H1 (cell line): ENCODE results near the gene PCDHA13. TPM values are rescaled to one million over a fixed set of nuclear protein-coding genes. Genes with fewer than 3 reads are reported as not detected.

Experiments used
- BCL11A ChIP-seq, 2 experiments: IDR thresholded peaks; one replicate each; pipeline ENCODE4 v1.6.1; 2011; ENCODE audit warnings: low read depth in 2 of 2, low read length in 2 of 2, mild to moderate bottlenecking in 2 of 2
- CEBPB ChIP-seq: IDR thresholded peaks from 2 replicates; pipeline ENCODE4 v1.6.1; 2012; ENCODE audit warnings: low read depth, low read length
- FOSL1 ChIP-seq: IDR thresholded peaks from 2 replicates; pipeline ENCODE4 v1.6.1; 2011; ENCODE audit warnings: mild to moderate bottlenecking, low read depth, low read length, moderate library complexity; ENCODE audit not compliant: insufficient read depth
- JUN ChIP-seq: IDR thresholded peaks from 2 replicates; pipeline ENCODE4 v1.6.1; 2011; ENCODE audit warnings: low read depth, mild to moderate bottlenecking, improper control_type of control experiment, low read length
- MAFK ChIP-seq: IDR thresholded peaks from 2 replicates; pipeline ENCODE4 v1.6.1; 2012; ENCODE audit warnings: low read depth, mild to moderate bottlenecking, improper control_type of control experiment, low read length
- RFX5 ChIP-seq: IDR thresholded peaks from 2 replicates; pipeline ENCODE4 v1.6.1; 2011; ENCODE audit warnings: low read depth, low read length, improper control_type of control experiment, borderline replicate concordance
- RXRA ChIP-seq: IDR thresholded peaks from 2 replicates; pipeline ENCODE4 v1.6.1; 2011; ENCODE audit warnings: low read depth, mild to moderate bottlenecking, low read length, moderate library complexity; ENCODE audit not compliant: insufficient read depth
- SIRT6 ChIP-seq: IDR thresholded peaks from one replicate; pipeline ENCODE4 v1.7.1; 2012; ENCODE audit warnings: low read length, inconsistent platforms
- SRF ChIP-seq: IDR thresholded peaks from 2 replicates; pipeline ENCODE4 v1.6.1; 2011; ENCODE audit warnings: mild to moderate bottlenecking, low read depth, low read length, moderate library complexity
- polyA plus RNA-seq, 7 experiments: library from polyadenylated mRNA; depleted of rRNA in 3 of 7; stranded (reverse) in 5 of 7; unstranded in 2 of 7; fragments of >200 nt in 5 of 7; fragments of 200-250 nt in 2 of 7; gene quantifications; 1 replicate in 5 of 7; 2 replicates in 1 of 7; 4 replicates in 1 of 7; pipeline versions ENCODE4 v1.2.1 to v1.2.3, GENCODE V29; 2011 to 2013; ENCODE audit warnings: missing spikeins in 2 of 7, mixed read lengths in 2 of 7
- total RNA-seq: library from RNA; stranded (reverse); fragmentation: NEBNext Ultra II Directional; extraction: Animal tissue kit (Norgen Biotek cat#: 25700); gene quantifications from 2 replicates; pipeline ENCODE4 v1.2.1, GENCODE V29; 2021
- TF ChIP-seq, protein P1 (sequence below): IDR thresholded peaks from 2 replicates; pipeline ENCODE4 v1.6.1; 2012; ENCODE audit warnings: low read length, inconsistent platforms
- TF ChIP-seq, protein P2 (sequence below): IDR thresholded peaks from 2 replicates; pipeline ENCODE4 v1.6.1; 2012; ENCODE audit warnings: inconsistent platforms

PCDHA13 gene
- total and polyA plus RNA-seq, 2 of the 8 experiments (the other 6 are each of a cell fraction or from before 2014, with no cell fraction given) = 1.2 to 1.3 TPM

DNA sequence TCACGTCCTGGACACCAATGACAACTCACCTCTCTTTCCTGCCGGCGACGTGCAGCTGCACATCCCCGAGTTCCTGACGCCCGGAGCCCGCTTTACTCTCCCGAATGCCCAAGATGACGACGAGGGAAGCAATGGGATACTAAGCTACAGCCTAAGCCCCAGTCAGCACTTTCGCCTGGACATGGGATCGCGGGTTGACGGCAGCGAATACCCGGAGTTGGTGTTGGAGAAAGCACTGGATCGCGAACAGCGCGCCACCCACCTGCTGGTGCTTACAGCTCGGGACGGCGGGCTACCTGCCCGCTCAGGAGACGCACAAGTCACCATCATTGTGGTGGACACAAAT is 45.3 kb downstream of the PCDHA13 start (continued):
- TF ChIP-seq, protein P1, sequence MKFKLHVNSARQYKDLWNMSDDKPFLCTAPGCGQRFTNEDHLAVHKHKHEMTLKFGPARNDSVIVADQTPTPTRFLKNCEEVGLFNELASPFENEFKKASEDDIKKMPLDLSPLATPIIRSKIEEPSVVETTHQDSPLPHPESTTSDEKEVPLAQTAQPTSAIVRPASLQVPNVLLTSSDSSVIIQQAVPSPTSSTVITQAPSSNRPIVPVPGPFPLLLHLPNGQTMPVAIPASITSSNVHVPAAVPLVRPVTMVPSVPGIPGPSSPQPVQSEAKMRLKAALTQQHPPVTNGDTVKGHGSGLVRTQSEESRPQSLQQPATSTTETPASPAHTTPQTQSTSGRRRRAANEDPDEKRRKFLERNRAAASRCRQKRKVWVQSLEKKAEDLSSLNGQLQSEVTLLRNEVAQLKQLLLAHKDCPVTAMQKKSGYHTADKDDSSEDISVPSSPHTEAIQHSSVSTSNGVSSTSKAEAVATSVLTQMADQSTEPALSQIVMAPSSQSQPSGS = no peak
- TF ChIP-seq, protein P2, sequence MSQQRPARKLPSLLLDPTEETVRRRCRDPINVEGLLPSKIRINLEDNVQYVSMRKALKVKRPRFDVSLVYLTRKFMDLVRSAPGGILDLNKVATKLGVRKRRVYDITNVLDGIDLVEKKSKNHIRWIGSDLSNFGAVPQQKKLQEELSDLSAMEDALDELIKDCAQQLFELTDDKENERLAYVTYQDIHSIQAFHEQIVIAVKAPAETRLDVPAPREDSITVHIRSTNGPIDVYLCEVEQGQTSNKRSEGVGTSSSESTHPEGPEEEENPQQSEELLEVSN = 0 out of 2 replicates have a peak, but pooled peaks have one; percentile 21
- TF ChIP-seq JUN (no peak), FOSL1 (no peak), RFX5 (no peak), SRF (no peak), MAFK (no peak; the same call in 1 of the 2 replicates), SIRT6 (no peak), RXRA (no peak), BCL11A (IDR thresholded peaks at IDR 0.05; ENCODE audit: low read depth in 2 of 2, low read length in 2 of 2) (no peak), CEBPB (no peak)

Other genes starting within 250 kb of the PCDHA13 start
- gene CD14, start 248.9 kb upstream of the PCDHA13 start, total RNA-seq = 0.48 TPM in 1 of 2 replicates, not detected in the other
- gene CD14, start 248.9 kb upstream of the PCDHA13 start, polyA plus RNA-seq (2011; rRNA removed) = 0.15 and 0.24 TPM in 2 replicates
- gene TMCO6, start 242.7 kb upstream of the PCDHA13 start, total RNA-seq = 21.9 and 29.0 TPM in 2 replicates
- gene TMCO6, start 242.7 kb upstream of the PCDHA13 start, polyA plus RNA-seq (2011; rRNA removed) = 40.9 and 53.6 TPM in 2 replicates
- gene NDUFA2, start 234.5 kb upstream of the PCDHA13 start, total RNA-seq = 75.2 and 77.1 TPM in 2 replicates
- 146 and 154 TPM in 2 replicates for gene NDUFA2, start 234.5 kb upstream of the PCDHA13 start, polyA plus RNA-seq (2011; rRNA removed)
- 57.4 and 63.4 TPM in 2 replicates for gene IK, start 234.3 kb upstream of the PCDHA13 start, total RNA-seq
- 25.3 and 41.7 TPM in 2 replicates for gene IK, start 234.3 kb upstream of the PCDHA13 start, polyA plus RNA-seq (2011; rRNA removed)
- 22.7 and 22.8 TPM in 2 replicates for gene WDR55, start 217.2 kb upstream of the PCDHA13 start, total RNA-seq
- gene WDR55, start 217.2 kb upstream of the PCDHA13 start, polyA plus RNA-seq (2011; rRNA removed) = 15.3 and 19.5 TPM in 2 replicates
- 0.41 and 0.84 TPM in 2 replicates for gene DND1, start 208.5 kb upstream of the PCDHA13 start, total RNA-seq
- 2.1 and 3.5 TPM in 2 replicates for gene DND1, start 208.5 kb upstream of the PCDHA13 start, polyA plus RNA-seq (2011; rRNA removed)
- 55.6 and 56.8 TPM in 2 replicates for gene HARS1, start 190.8 kb upstream of the PCDHA13 start, total RNA-seq
- 26.1 and 27.8 TPM in 2 replicates for gene HARS1, start 190.8 kb upstream of the PCDHA13 start, polyA plus RNA-seq (2011; rRNA removed)
- gene HARS2, start 190.7 kb upstream of the PCDHA13 start, total RNA-seq = 21.4 and 23.1 TPM in 2 replicates
- gene HARS2, start 190.7 kb upstream of the PCDHA13 start, polyA plus RNA-seq (2011; rRNA removed) = 12.9 and 16.1 TPM in 2 replicates
- gene ZMAT2, start 181.7 kb upstream of the PCDHA13 start, total RNA-seq = 56.8 and 58.8 TPM in 2 replicates
- 38.9 and 65.9 TPM in 2 replicates for gene ZMAT2, start 181.7 kb upstream of the PCDHA13 start, polyA plus RNA-seq (2011; rRNA removed)
- 0.50 and 0.52 TPM in 2 replicates for gene PCDHA1, start 96.0 kb upstream of the PCDHA13 start, total RNA-seq
- gene PCDHA1, start 96.0 kb upstream of the PCDHA13 start, polyA plus RNA-seq (2011; rRNA removed) = 0.23 and 0.52 TPM in 2 replicates
- 1.9 TPM in 2 replicates for gene PCDHA2, start 87.3 kb upstream of the PCDHA13 start, total RNA-seq
- 0.86 and 1.2 TPM in 2 replicates for gene PCDHA2, start 87.3 kb upstream of the PCDHA13 start, polyA plus RNA-seq (2011; rRNA removed)
- gene PCDHA3, start 81.1 kb upstream of the PCDHA13 start, total RNA-seq = 0.67 and 0.80 TPM in 2 replicates
- 0.48 and 0.61 TPM in 2 replicates for gene PCDHA3, start 81.1 kb upstream of the PCDHA13 start, polyA plus RNA-seq (2011; rRNA removed)
- 5.3 and 5.7 TPM in 2 replicates for gene PCDHA4, start 75.1 kb upstream of the PCDHA13 start, total RNA-seq
- gene PCDHA4, start 75.1 kb upstream of the PCDHA13 start, polyA plus RNA-seq (2011; rRNA removed) = 3.7 and 3.8 TPM in 2 replicates
- gene PCDHA5, start 60.5 kb upstream of the PCDHA13 start, total RNA-seq = 0.52 and 0.76 TPM in 2 replicates
- gene PCDHA5, start 60.5 kb upstream of the PCDHA13 start, polyA plus RNA-seq (2011; rRNA removed) = 0.28 and 0.33 TPM in 2 replicates
- 6.5 and 7.1 TPM in 2 replicates for gene PCDHA6, start 54.2 kb upstream of the PCDHA13 start, total RNA-seq
- 0.50 and 0.71 TPM in 2 replicates for gene PCDHA6, start 54.2 kb upstream of the PCDHA13 start, polyA plus RNA-seq (2011; rRNA removed)
- 1.6 and 2.7 TPM in 2 replicates for gene PCDHA7, start 47.9 kb upstream of the PCDHA13 start, total RNA-seq
- gene PCDHA7, start 47.9 kb upstream of the PCDHA13 start, polyA plus RNA-seq (2011; rRNA removed) = 0.86 and 0.89 TPM in 2 replicates
- 0.52 and 0.96 TPM in 2 replicates for gene PCDHA8, start 40.9 kb upstream of the PCDHA13 start, total RNA-seq
- 0.14 and 0.17 TPM in 2 replicates for gene PCDHA8, start 40.9 kb upstream of the PCDHA13 start, polyA plus RNA-seq (2011; rRNA removed)
- gene PCDHA9, start 33.7 kb upstream of the PCDHA13 start, total RNA-seq = 0.28 and 0.36 TPM in 2 replicates
- 0.12 and 0.17 TPM in 2 replicates for gene PCDHA9, start 33.7 kb upstream of the PCDHA13 start, polyA plus RNA-seq (2011; rRNA removed)
- gene PCDHA10, start 26.2 kb upstream of the PCDHA13 start, total RNA-seq = 5.4 and 5.5 TPM in 2 replicates
- 2.8 TPM in 2 replicates for gene PCDHA10, start 26.2 kb upstream of the PCDHA13 start, polyA plus RNA-seq (2011; rRNA removed)
- 6.6 and 6.9 TPM in 2 replicates for gene PCDHA11, start 13.2 kb upstream of the PCDHA13 start, total RNA-seq
- gene PCDHA11, start 13.2 kb upstream of the PCDHA13 start, polyA plus RNA-seq (2011; rRNA removed) = 4.7 and 6.5 TPM in 2 replicates
- gene PCDHA12, start 6.8 kb upstream of the PCDHA13 start, total RNA-seq = 9.3 and 10.6 TPM in 2 replicates
- gene PCDHA12, start 6.8 kb upstream of the PCDHA13 start, polyA plus RNA-seq (2011; rRNA removed) = 4.2 and 5.7 TPM in 2 replicates
- gene PCDHAC1, start 44.2 kb downstream of the PCDHA13 start, total RNA-seq = 4.5 and 5.0 TPM in 2 replicates
- 2.2 and 2.4 TPM in 2 replicates for gene PCDHAC1, start 44.2 kb downstream of the PCDHA13 start, polyA plus RNA-seq (2011; rRNA removed)
- 3.7 and 4.9 TPM in 2 replicates for gene PCDHAC2, start 84.4 kb downstream of the PCDHA13 start, total RNA-seq
- gene PCDHAC2, start 84.4 kb downstream of the PCDHA13 start, polyA plus RNA-seq (2011; rRNA removed) = 4.6 and 5.0 TPM in 2 replicates
- 0.04 and 0.08 TPM in 2 replicates for gene PCDHB1, start 169.2 kb downstream of the PCDHA13 start, total RNA-seq
- 0.03 and 0.05 TPM in 2 replicates for gene PCDHB1, start 169.2 kb downstream of the PCDHA13 start, polyA plus RNA-seq (2011; rRNA removed)
- gene PCDHB2, start 212.5 kb downstream of the PCDHA13 start, total RNA-seq = 25.6 and 28.8 TPM in 2 replicates
- 29.2 and 38.0 TPM in 2 replicates for gene PCDHB2, start 212.5 kb downstream of the PCDHA13 start, polyA plus RNA-seq (2011; rRNA removed)
- gene PCDHB3, start 218.3 kb downstream of the PCDHA13 start, total RNA-seq = 3.4 and 4.0 TPM in 2 replicates
- gene PCDHB3, start 218.3 kb downstream of the PCDHA13 start, polyA plus RNA-seq (2011; rRNA removed) = 1.6 and 1.8 TPM in 2 replicates
- 1.4 and 1.5 TPM in 2 replicates for gene PCDHB4, start 239.7 kb downstream of the PCDHA13 start, total RNA-seq
- 1.3 and 2.0 TPM in 2 replicates for gene PCDHB4, start 239.7 kb downstream of the PCDHA13 start, polyA plus RNA-seq (2011; rRNA removed)